NCI-H524 (cell line): ENCODE measurements around the gene AKAP7.
"Not testable (repeated sequence)": the region's sequence is repeated elsewhere in the genome, so short reads cannot be mapped to it uniquely, and the experiment has no call there.

Experiments used
- DNase-seq, 2 experiments: peaks; one replicate each; lab custom pipeline; 2025; lab: John Stamatoyannopoulos, UW

Gene AKAP7

DNA sequence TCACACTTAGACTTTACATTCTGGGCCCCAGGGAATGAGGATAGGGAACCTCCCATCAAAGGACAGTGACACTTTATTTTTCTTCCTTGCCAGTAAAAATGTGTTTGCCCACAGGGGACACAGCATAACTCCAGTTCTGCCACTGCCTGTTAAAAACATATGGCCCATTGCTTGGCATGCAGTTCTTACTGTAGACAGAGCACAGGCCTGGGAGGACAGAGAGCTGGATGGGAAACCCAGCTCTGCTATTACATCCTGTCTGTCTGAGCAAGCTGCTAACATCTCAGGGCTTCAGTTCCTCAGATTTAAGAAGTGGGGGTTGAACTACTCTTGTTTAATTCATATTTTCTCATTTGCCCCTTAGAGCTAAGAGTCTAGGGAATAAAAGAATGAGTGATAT lies 120.2 kb downstream of the AKAP7 start:
- peak in 1 of 2 experiments; percentile 19 for DNase-seq

- DNase-seq = peak; percentile 38 to 78
Observed at GRCh38 chr6:131255911-131256310, 120.6 kb downstream of the AKAP7 start.

DNA sequence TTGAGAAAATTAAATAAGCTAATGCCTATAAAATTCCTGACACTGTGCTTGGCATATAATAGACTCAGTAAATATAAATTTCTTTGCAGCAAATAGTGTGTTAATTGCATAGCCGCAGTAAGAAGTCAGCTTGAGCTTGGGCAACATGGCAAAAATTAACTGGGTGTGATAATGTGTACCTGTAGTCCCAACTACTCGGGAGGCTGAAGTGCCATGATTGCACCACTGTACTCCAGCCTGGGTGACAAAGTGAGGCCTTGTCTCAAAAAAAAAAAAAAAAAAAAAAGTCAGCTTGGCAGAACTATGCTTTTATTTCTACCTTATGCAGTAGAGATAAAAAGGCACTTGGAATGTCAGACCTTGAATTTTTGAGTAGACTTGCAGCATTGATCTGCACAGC lies 121.8 kb downstream of the AKAP7 start:
- no peak for DNase-seq

DNA sequence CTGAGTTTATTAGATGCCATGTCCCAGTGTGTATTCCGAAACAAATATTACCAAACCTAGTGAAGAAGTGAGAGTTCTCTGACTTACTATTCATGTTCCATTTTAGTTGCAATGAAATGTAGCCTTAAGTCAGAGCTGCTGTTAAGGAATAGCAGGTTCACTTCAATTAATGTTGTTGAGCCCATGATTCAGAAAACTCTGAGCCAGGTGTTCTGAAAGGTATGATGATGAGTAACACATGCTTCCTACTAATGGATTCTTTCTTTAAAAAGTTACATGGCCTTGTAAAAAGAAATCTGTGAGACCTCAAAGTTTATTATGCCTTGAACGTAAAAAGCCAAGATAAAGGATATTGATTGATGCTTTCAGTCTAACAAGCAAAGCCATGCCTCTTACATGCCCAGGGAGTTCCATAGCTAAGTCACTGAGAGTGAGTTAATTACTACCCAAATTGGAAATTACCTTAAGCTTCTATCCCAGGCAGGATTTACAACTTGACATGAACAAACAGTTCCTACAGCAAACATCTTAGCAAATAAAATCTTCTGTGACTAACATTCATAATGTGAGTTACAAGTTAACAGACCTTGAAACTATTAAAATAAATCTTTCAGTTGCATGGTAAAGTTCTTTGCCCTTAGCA lies 122.9 kb downstream of the AKAP7 start:
- no peak for DNase-seq

GRCh38 chr6:131258816-131259476 lies 123.7 kb downstream of the AKAP7 start:
- DNase-seq = no peak

DNA sequence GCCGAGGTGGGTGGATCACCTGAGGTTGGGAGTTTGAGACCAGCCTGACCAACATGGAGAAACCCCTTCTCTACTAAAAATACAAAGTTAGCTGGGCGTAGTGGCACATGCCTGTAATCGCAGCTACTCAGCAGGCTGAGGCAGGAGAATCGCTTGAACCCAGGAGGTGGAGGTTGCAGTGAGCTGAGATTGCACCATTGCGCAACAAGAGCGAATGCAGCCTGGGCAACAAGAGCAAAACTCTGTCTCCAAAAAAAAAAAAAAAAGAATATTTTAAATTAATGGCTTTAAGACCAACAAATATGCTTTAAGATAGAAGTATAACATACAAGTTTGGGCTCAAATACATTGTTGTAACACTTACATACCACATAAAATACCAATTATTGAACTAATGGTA lies 125.7 kb downstream of the AKAP7 start:
- DNase-seq = not testable (repeated sequence)

DNA sequence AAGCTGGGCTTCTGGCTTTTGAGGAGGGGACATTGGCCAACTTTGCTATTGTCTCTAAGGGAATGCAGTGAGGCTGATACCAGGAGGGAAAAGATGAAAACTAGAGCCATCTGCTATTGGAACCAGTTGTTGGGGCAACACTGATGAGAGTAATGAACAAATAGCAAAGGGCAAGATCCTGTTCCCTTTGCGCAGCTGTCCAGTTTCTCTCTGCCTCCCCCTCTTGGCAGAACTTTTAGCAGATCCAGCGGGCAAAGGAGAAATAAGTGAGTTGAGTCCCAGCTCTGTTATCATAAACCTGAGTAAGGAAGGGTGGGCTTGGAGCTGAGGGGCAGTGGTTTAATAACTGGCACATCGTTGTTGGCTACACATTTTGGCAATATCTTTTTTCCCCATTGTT lies 126.8 kb downstream of the AKAP7 start:
- peak in 1 of 2 experiments; percentile 33 for DNase-seq

DNA sequence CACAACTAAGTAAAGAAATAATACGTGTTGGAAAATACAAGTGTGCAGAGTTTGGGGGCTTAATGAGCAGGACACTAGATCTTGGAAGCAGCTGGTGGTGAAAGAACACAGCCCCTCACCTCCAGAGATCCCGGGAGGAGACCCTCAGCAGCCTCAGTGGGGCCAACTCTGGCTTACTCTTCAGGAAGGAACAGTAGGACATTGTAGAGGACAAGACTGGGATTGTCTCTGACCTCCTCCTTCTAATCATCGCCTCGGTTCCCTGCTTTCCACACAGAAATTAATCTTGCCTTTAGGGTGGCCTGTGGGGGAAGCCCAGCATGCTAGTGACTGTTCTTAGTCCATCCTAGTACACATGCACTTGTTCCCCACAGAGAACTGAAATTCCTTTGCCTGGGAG lies 130.7 kb downstream of the AKAP7 start:
- no peak for DNase-seq

DNA sequence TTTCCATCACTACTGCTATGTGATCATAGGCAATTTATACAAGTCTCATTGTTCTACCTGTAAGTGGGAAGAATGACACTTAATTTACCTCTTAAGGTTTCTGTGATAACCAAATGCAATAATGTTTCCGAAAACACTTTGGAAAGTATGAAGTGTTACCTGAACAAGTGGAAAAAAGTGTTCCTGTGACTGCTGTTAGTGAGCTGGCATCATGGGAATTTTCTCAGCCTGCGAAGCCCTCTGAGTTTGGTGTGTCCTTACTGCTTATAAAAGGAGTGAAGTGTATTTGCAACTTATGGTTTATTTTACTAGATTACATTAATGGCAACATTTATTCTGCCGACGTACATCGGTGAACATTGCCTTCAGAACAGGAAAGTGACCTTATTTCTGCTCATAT lies 133.0 kb downstream of the AKAP7 start:
- DNase-seq = no peak

GRCh38 chr6:131269565-131270391 lies 134.5 kb downstream of the AKAP7 start:
- no peak for DNase-seq

GRCh38 chr6:131270534-131270933 lies 135.3 kb downstream of the AKAP7 start:
- DNase-seq = no peak

- DNase-seq = no peak
Observed at GRCh38 chr6:131275273-131275672, 140.0 kb downstream of the AKAP7 start.

GRCh38 chr6:131277591-131277990 lies 142.3 kb downstream of the AKAP7 start:
- DNase-seq = no peak

GRCh38 chr6:131281471-131282270 lies 146.4 kb downstream of the AKAP7 start:
- DNase-seq = no peak

GRCh38 chr6:131282365-131282764 lies 147.1 kb downstream of the AKAP7 start:
- DNase-seq = no peak

GRCh38 chr6:131283466-131284175 lies 148.4 kb downstream of the AKAP7 start:
- no peak for DNase-seq

DNA sequence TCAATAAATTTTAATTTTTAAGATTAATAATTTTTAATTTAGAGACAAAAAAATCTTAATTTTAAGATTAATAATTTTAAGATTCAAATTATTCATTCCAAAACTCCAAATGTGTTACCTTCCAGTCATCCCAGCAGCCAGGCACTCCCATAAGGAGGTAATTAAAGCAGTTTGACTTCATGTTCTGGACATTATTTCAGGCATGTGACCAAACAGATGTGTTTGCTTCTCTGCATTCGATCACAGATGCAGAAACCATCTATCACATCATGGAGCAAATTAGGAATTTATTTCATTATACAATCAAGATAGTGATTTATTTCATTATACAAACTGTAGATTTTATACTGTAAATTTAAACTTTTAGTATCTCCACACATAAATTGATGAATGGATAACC lies 150.3 kb downstream of the AKAP7 start:
- DNase-seq = no peak

- DNase-seq = no peak
Observed at GRCh38 chr6:131286469-131287040, 151.3 kb downstream of the AKAP7 start.

- no peak for DNase-seq
Observed at GRCh38 chr6:131288214-131288613, 152.9 kb downstream of the AKAP7 start.

GRCh38 chr6:131290955-131291354 lies 155.7 kb downstream of the AKAP7 start:
- peak in 1 of 2 experiments; percentile 38 for DNase-seq
